HepG2 (cell line): ENCODE data around the gene AHCYL1. TPM values are rescaled to one million over a fixed set of nuclear protein-coding genes. Genes with fewer than 3 reads are reported as not detected.

ENCODE experiments used
- ELF4 ChIP-seq: sonication (generic); formaldehyde crosslinking; IDR thresholded peaks from 2 replicates; pipeline ENCODE4 v1.5.0; 2020; ENCODE audit warnings: missing genetic modification reagents, mild to moderate bottlenecking, moderate library complexity, borderline replicate concordance
- KLF13 ChIP-seq: sonication (generic); formaldehyde crosslinking; IDR thresholded peaks from 2 replicates; pipeline ENCODE4 v1.4.0; 2020; ENCODE audit warnings: mild to moderate bottlenecking, missing genetic modification reagents
- KMT2B ChIP-seq: IDR thresholded peaks from 2 replicates; pipeline ENCODE4 v1.6.1; 2016; ENCODE audit warnings: missing genetic modification reagents, missing compliant biosample characterization
- MED8 ChIP-seq: sonication (generic); formaldehyde crosslinking; IDR thresholded peaks from 2 replicates; pipeline ENCODE4 v1.8.1; 2023; ENCODE audit warnings: mild to moderate bottlenecking, missing genetic modification reagents; ENCODE audit not compliant: insufficient replicate concordance
- PAWR ChIP-seq: sonication (generic); formaldehyde crosslinking; IDR thresholded peaks from 2 replicates; pipeline ENCODE4 v1.4.0; 2020; ENCODE audit warnings: missing genetic modification reagents, mild to moderate bottlenecking, borderline replicate concordance
- PHF8 ChIP-seq: sonication (generic); formaldehyde crosslinking; IDR thresholded peaks from 2 replicates; pipeline ENCODE4 v1.5.0; 2020; ENCODE audit warnings: missing genetic modification reagents
- RBFOX2 ChIP-seq: fragments of 200-400 bp; formaldehyde crosslinking; IDR thresholded peaks from 2 replicates; pipeline ENCODE4 v1.6.1; 2017; ENCODE audit warnings: low read depth, mild to moderate bottlenecking, low read length
- RELA ChIP-seq: sonication (generic); formaldehyde crosslinking; IDR thresholded peaks from 2 replicates; pipeline ENCODE4 v1.4.0; 2020; ENCODE audit warnings: missing genetic modification reagents
- ZNF225 ChIP-seq: sonication (generic); formaldehyde crosslinking; IDR thresholded peaks from 2 replicates; pipeline ENCODE4 v1.4.0; 2020; ENCODE audit warnings: mild to moderate bottlenecking, missing genetic modification reagents
- ZNF367 ChIP-seq: sonication (generic); formaldehyde crosslinking; IDR thresholded peaks from 2 replicates; pipeline ENCODE4 v1.4.0; 2020; ENCODE audit warnings: missing genetic modification reagents, borderline replicate concordance
- ZNF777 ChIP-seq: sonication (generic); formaldehyde crosslinking; IDR thresholded peaks from 2 replicates; pipeline ENCODE4 v1.4.0; 2020; ENCODE audit warnings: missing genetic modification reagents
- ZNF792 ChIP-seq: IDR thresholded peaks from 2 replicates; pipeline ENCODE4 v1.6.1; 2016
- polyA plus RNA-seq, 8 experiments: library from polyadenylated mRNA; depleted of rRNA in 3 of 8; stranded (reverse) in 7 of 8; unstranded in 1 of 8; fragments of >200 nt; fragmentation: Illumina TruSeq in 4 of 8; extraction: Trizol in 4 of 8; gene quantifications; 2 replicates each; pipeline versions ENCODE4 v1.2.1 to v1.2.3, GENCODE V29; 2011 to 2016; ENCODE audit warnings: low read depth in 4 of 8, missing spikeins in 1 of 8, mixed read lengths in 1 of 8; ENCODE audit not compliant: insufficient read depth in 1 of 8
- total RNA-seq, 5 experiments: library from RNA; depleted of rRNA; stranded (reverse); fragments of >200 nt; fragmentation: Illumina TruSeq; extraction: Trizol; gene quantifications; 2 replicates each; pipeline ENCODE4 v1.2.3, GENCODE V29; 2016; ENCODE audit warnings: low read depth in 1 of 5
- TF ChIP-seq, protein P1 (sequence below): sonication (generic); formaldehyde crosslinking; conservative IDR thresholded peaks from 2 replicates; pipeline ENCODE4 v1.8.0; 2022; ENCODE audit warnings: mild to moderate bottlenecking, moderate library complexity, missing genetic modification reagents
- TF ChIP-seq, protein P2 (sequence below): sonication (generic); formaldehyde crosslinking; IDR thresholded peaks from 2 replicates; pipeline ENCODE4 v1.4.0; 2020; ENCODE audit warnings: mild to moderate bottlenecking, missing genetic modification reagents
- TF ChIP-seq, protein P3 (sequence below): sonication (generic); formaldehyde crosslinking; IDR thresholded peaks from 2 replicates; pipeline ENCODE4 v1.9.0; 2021; ENCODE audit warnings: missing genetic modification reagents, mild to moderate bottlenecking, borderline replicate concordance
- TF ChIP-seq, protein P4 (sequence below): IDR thresholded peaks from 2 replicates; pipeline ENCODE4 v1.6.1; 2016; ENCODE audit warnings: low read depth, borderline replicate concordance
- TF ChIP-seq, protein P5 (sequence below): sonication (generic); formaldehyde crosslinking; IDR thresholded peaks from 2 replicates; pipeline ENCODE4 v1.5.0; 2020; ENCODE audit warnings: mild to moderate bottlenecking, missing genetic modification reagents

AHCYL1 gene
- total and polyA plus RNA-seq, 2 of the 13 experiments (the other 11 are each of a cell fraction or from before 2014, with no cell fraction given) = 40.9 to 76.3 TPM

DNA sequence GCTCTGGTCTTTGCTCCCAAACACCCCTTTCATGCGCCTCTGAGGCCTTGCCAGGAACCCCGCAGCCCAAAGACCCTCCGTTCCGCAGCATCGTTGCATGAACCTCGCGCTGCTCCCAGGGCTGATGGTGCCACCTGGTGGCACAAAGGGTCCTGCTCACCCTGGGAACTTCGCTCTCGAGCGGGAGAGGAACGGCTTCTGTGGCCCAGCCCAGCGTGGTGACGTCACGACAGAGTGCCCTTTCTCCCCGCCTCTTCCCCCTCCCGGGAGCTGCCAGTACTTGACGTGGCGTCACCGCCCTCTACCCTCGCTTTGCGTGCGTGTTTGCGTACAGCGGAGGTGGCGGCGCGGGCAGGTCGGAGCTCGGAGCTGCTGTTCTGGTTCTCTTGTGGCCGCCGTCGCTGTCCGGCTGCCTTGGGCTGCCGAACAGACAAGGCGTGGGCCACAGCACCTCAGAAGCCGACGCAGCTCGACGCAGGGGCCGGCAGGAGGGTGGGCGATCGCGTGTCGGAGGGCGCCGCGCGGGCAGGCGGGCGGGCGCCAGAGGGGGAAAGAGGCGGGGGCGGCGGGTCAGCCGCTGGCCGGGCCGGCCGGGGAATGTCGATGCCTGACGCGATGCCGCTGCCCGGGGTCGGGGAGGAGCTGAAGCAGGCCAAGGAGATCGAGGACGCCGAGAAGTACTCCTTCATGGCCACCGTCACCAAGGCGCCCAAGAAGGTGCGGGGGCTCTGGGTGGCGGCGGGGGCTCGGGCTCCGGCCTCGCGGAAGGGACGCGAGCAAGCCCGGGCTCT, at the start of gene AHCYL1 (continued):
- TF ChIP-seq, protein P1, sequence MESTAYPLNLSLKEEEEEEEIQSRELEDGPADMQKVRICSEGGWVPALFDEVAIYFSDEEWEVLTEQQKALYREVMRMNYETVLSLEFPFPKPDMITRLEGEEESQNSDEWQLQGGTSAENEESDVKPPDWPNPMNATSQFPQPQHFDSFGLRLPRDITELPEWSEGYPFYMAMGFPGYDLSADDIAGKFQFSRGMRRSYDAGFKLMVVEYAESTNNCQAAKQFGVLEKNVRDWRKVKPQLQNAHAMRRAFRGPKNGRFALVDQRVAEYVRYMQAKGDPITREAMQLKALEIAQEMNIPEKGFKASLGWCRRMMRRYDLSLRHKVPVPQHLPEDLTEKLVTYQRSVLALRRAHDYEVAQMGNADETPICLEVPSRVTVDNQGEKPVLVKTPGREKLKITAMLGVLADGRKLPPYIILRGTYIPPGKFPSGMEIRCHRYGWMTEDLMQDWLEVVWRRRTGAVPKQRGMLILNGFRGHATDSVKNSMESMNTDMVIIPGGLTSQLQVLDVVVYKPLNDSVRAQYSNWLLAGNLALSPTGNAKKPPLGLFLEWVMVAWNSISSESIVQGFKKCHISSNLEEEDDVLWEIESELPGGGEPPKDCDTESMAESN (CRISPR knock-in tag) = peak; percentile 75
- TF ChIP-seq RBFOX2 = peak; percentile 97
- TF ChIP-seq ZNF777 (CRISPR knock-in tag) = peak; percentile 69
- TF ChIP-seq PHF8 = peak; percentile 96
- no peak for TF ChIP-seq ELF4 (CRISPR knock-in tag)
- TF ChIP-seq, protein P2, sequence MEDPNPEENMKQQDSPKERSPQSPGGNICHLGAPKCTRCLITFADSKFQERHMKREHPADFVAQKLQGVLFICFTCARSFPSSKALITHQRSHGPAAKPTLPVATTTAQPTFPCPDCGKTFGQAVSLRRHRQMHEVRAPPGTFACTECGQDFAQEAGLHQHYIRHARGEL = no peak
- no peak for TF ChIP-seq ZNF225
- 0 out of 2 replicates have a peak, but pooled peaks have one; percentile 16 for TF ChIP-seq KLF13 (CRISPR knock-in tag)
- no peak for TF ChIP-seq ZNF367 (CRISPR knock-in tag)
- no peak for TF ChIP-seq MED8 (CRISPR knock-in tag)
- peak; percentile 63; the same call in 1 of the 2 replicates for TF ChIP-seq ZNF792
- TF ChIP-seq, protein P3, sequence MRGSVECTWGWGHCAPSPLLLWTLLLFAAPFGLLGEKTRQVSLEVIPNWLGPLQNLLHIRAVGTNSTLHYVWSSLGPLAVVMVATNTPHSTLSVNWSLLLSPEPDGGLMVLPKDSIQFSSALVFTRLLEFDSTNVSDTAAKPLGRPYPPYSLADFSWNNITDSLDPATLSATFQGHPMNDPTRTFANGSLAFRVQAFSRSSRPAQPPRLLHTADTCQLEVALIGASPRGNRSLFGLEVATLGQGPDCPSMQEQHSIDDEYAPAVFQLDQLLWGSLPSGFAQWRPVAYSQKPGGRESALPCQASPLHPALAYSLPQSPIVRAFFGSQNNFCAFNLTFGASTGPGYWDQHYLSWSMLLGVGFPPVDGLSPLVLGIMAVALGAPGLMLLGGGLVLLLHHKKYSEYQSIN (CRISPR knock-in tag) = no peak
- TF ChIP-seq, protein P4, sequence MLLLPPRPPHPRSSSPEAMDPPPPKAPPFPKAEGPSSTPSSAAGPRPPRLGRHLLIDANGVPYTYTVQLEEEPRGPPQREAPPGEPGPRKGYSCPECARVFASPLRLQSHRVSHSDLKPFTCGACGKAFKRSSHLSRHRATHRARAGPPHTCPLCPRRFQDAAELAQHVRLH = peak; percentile 91
- peak; percentile 24; the same call in 1 of the 2 replicates for TF ChIP-seq PAWR (CRISPR knock-in tag)
- peak; percentile 87; the same call in 1 of the 2 replicates for TF ChIP-seq RELA (CRISPR knock-in tag)
- TF ChIP-seq, protein P5, sequence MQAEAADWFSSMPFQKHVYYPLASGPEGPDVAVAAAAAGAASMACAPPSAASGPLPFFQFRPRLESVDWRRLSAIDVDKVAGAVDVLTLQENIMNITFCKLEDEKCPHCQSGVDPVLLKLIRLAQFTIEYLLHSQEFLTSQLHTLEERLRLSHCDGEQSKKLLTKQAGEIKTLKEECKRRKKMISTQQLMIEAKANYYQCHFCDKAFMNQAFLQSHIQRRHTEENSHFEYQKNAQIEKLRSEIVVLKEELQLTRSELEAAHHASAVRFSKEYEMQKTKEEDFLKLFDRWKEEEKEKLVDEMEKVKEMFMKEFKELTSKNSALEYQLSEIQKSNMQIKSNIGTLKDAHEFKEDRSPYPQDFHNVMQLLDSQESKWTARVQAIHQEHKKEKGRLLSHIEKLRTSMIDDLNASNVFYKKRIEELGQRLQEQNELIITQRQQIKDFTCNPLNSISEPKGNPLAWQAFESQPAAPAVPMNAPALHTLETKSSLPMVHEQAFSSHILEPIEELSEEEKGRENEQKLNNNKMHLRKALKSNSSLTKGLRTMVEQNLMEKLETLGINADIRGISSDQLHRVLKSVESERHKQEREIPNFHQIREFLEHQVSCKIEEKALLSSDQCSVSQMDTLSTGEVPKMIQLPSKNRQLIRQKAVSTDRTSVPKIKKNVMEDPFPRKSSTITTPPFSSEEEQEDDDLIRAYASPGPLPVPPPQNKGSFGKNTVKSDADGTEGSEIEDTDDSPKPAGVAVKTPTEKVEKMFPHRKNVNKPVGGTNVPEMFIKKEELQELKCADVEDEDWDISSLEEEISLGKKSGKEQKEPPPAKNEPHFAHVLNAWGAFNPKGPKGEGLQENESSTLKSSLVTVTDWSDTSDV = no peak; the same call in 1 of the 2 replicates
- peak; percentile 97 for TF ChIP-seq KMT2B (CRISPR knock-in tag)
